Heart left ventricle (tissue), 16 donors: ENCODE data around the gene ASIC1. TPM values are rescaled to one million over a fixed set of nuclear protein-coding genes. Genes with fewer than 3 reads are reported as not detected.
A peak's percentile ranks its signal among the peaks of the same experiment; 100 is the strongest.

Experiments
- ATAC-seq, 4 donors: fragments of 200-7000 bp; cut with Tn5 transposase; one replicate each; pipeline ENCODE4 v1.9.1; 2020 to 2022; ENCODE audit warnings: moderate library complexity in 4 of 4, mild to moderate bottlenecking in 3 of 4, moderate number of reproducible peaks in 1 of 4
- DNase-seq, 5 donors: peaks; one replicate each; pipeline ENCODE4 v3.0.0-alpha.2; 2020
- H3K27ac ChIP-seq, 12 donors: fragments of 200-600 bp; sonication (generic) in 4 of 12; one replicate each; pipeline versions ENCODE4 v1.5.0 to v1.8.0; 2016 to 2022; ENCODE audit warnings: mild to moderate bottlenecking in 2 of 12
- H3K27me3 ChIP-seq, 9 donors: fragments of 200-600 bp; sonication (generic) in 2 of 9; one replicate each; pipeline versions ENCODE4 v1.5.1 to v1.8.0; 2016 to 2022; ENCODE audit warnings: mild to moderate bottlenecking in 3 of 9
- H3K36me3 ChIP-seq, 9 donors: fragments of 200-600 bp; sonication (generic) in 2 of 9; one replicate each; pipeline versions ENCODE4 v1.5.0 to v1.8.0; 2018 to 2022; ENCODE audit warnings: mild to moderate bottlenecking in 2 of 9
- H3K4me1 ChIP-seq, 12 donors: fragments of 200-600 bp; sonication (generic) in 4 of 12; one replicate each; pipeline versions ENCODE4 v1.5.0 to v1.8.0; 2016 to 2022; ENCODE audit warnings: mild to moderate bottlenecking in 3 of 12
- H3K4me3 ChIP-seq, 12 donors: fragments of 200-600 bp; sonication (generic) in 4 of 12; one replicate each; pipeline versions ENCODE4 v1.5.0 to v1.8.0; 2017 to 2022; ENCODE audit warnings: mild to moderate bottlenecking in 9 of 12, moderate library complexity in 4 of 12
- H3K9me3 ChIP-seq, 12 donors: fragments of 200-600 bp; sonication (generic) in 4 of 12; one replicate each; pipeline versions ENCODE4 v1.5.0 to v1.8.0; 2016 to 2022; ENCODE audit warnings: mild to moderate bottlenecking in 1 of 12
- CTCF ChIP-seq, 12 donors: fragments of 200-600 bp; sonication (generic) in 4 of 12; IDR thresholded peaks; one replicate each; pipeline versions ENCODE4 v1.5.0 to v1.8.0; 2018 to 2022; ENCODE audit warnings: antibody characterized with exemption in 12 of 12, mild to moderate bottlenecking in 5 of 12
- POLR2A ChIP-seq, 2 donors: fragments of 450-650 bp; IDR thresholded peaks; one replicate each; pipeline ENCODE4 v1.6.1; 2017; ENCODE audit warnings: antibody characterized with exemption in 2 of 2, mild to moderate bottlenecking in 2 of 2, moderate library complexity in 2 of 2
- WGBS, 4 donors: extraction: QIAGEN DNeasy Blood & Tissue Kit in 2 of 4; methylation state at CpG; one replicate each; pipeline versions ENCODE4 v1.1.5 to v1.1.7; 2013 to 2018; 5-methylcytosine and 5-hydroxymethylcytosine counted together
- intact Hi-C, 10 donors: fragments of 100-400 bp; cut with DNase I; formaldehyde crosslinking; loops; one replicate each; pipeline versions ENCODE4 v1.11.1 to v1.14.2; 2022
- polyA plus RNA-seq, 2 donors: library from polyadenylated mRNA; stranded (reverse); fragments of 200-250 nt; gene quantifications; one replicate each; pipeline ENCODE4 v1.2.3, GENCODE V29; 2013
- total RNA-seq, 9 donors: library from RNA; depleted of rRNA in 2 of 9; stranded (reverse); fragments of >200 nt in 2 of 9; fragmentation: NEBNext Ultra II Directional in 3 of 9; extraction: Animal tissue kit (Norgen Biotek cat#: 25700) in 3 of 9; gene quantifications; one replicate each; pipeline versions ENCODE4 v1.1.0 to v1.2.4, GENCODE V29; 2016 to 2023
- donor health status: ischemic (EF 13 %, LVEDD 7.1; RV severe dilation, severe dysfunction).
- donor health status: healthy with polysubstance abuse.
- donor health status: DM: no; HTN: yes; CAD: no.
- donor health status: DM: no; HTN: no; CAD: no.
- donor health status: ischemic (EF 25% LVEDD 6.9; RV normal size, moderate dysfunction).
- donor health status: ischemic (EF 25% LVEDD 5.7; RV mildly dilated, moderate dysfunction).
- donor health status: healthy.
- donor health status: DM: yes; HTN: yes; CAD: no.
- donor health status: ischemic (EF 35%, LVEDD 5.7; RV mildly dilated, moderate dysfunction).
- donor health status: nonischemic (EF 11% LVEDD 7.7; RV severe dilation, severe dysfunction).
- donor health status: DM: yes; HTN: yes; CAD: no.
- donor health status: PGD.
- donor health status: ischemic (EF 29% LVEDD 5.4; RV normal size, mild dysfunction).
- donor health status: nonischemic (EF 23%, LVEDD 6.1; RV moderate dilation, normal function).

Gene ASIC1
- total and polyA plus RNA-seq, 11 donors: 0.31 to 1.8 (median 0.71) TPM

- Histone ChIP-seq H3K4me3 (peak overlapping the region in 5 of 12 donors; percentile 3 to 99 (median 19)), H3K27me3 (no peaks in the 10 kb centered on the region), H3K4me1 (peaks cover 1 to 48% (median 44%) of the 10 kb centered on the region in 12 donors), H3K36me3 (peaks cover 0 to 8% (median 0%) of the 10 kb centered on the region in 9 donors), H3K9me3 (no peaks in the 10 kb centered on the region), H3K27ac (peak overlapping the region; percentile 78 to 100 (median 92))
- ATAC-seq (peak in 3 of 4 donors; percentile 1 to 18 (median 6)), DNase-seq (peak; percentile 52 to 77 (median 68))
- intact Hi-C loops: loop anchor here in 7 of 10 donors (2.0 to 10.0 kb wide), 4 partner anchors 25 to 65 kb away; partner anchors contain the start of genes CERS5 (in 5 of the 7) and SMARCD1 (in 1 of the 7)
- no peak for TF ChIP-seq CTCF (IDR thresholded peaks at IDR 0.05)
- TF ChIP-seq POLR2A (IDR thresholded peaks at IDR 0.05): no peak
- 27 to 30% (median 29%) methylated on average over 8 of the region's 8 CpGs for WGBS, 4 donors
Observed at GRCh38 chr12:50110127-50110761, 52.8 kb downstream of the ASIC1 start.

- 17 to 26% (median 21%) methylated on average over 5 to 7 of the region's 7 CpGs for WGBS, 4 donors
- Histone ChIP-seq H3K36me3 (peaks cover 0 to 14% (median 4%) of the 10 kb centered on the region in 9 donors), H3K27me3 (no peaks in the 10 kb centered on the region), H3K9me3 (no peaks in the 10 kb centered on the region), H3K4me3 (peak overlapping the region in 9 of 12 donors; percentile 27 to 99 (median 66)), H3K4me1 (peaks cover 0 to 53% (median 44%) of the 10 kb centered on the region in 12 donors), H3K27ac (peak overlapping the region; percentile 78 to 100 (median 92))
- no peak for TF ChIP-seq CTCF (IDR thresholded peaks at IDR 0.05)
- no peak for TF ChIP-seq POLR2A (IDR thresholded peaks at IDR 0.05)
- intact Hi-C loops: loop anchor here in 8 of 10 donors (1.0 to 10.0 kb wide), 6 partner anchors 26 to 64 kb away; partner anchors contain the start of genes CERS5 (in 6 of the 8) and SMARCD1 (in 2 of the 8)
- peak; percentile 39 to 64 (median 60) for ATAC-seq
- peak; percentile 78 to 92 (median 84) for DNase-seq
Observed at GRCh38 chr12:50110762-50111351, 53.5 kb downstream of the ASIC1 start.

- no peak for DNase-seq
- intact Hi-C loops: loop anchor here in 8 of 10 donors (1.0 to 10.0 kb wide), 6 partner anchors 26 to 63 kb away; partner anchors contain the start of genes CERS5 (in 6 of the 8) and SMARCD1 (in 2 of the 8)
- 6 to 21% (median 11%) methylated on average over 14 to 19 of the region's 19 CpGs for WGBS, 4 donors
Observed at GRCh38 chr12:50111395-50111692, 53.9 kb downstream of the ASIC1 start.

More at GRCh38 chr12:50111395-50111692, 53.9 kb downstream of the ASIC1 start:
- Histone ChIP-seq H3K27ac (peak overlapping the region; percentile 78 to 100 (median 92)), H3K9me3 (no peaks in the 10 kb centered on the region), H3K27me3 (no peaks in the 10 kb centered on the region), H3K4me1 (peaks cover 0 to 58% (median 45%) of the 10 kb centered on the region in 12 donors), H3K4me3 (peak overlapping the region in 10 of 12 donors; percentile 27 to 99 (median 54)), H3K36me3 (peaks cover 0 to 18% (median 9%) of the 10 kb centered on the region in 9 donors)
- no peak for TF ChIP-seq POLR2A (IDR thresholded peaks at IDR 0.05)
- no peak for TF ChIP-seq CTCF (IDR thresholded peaks at IDR 0.05)
- ATAC-seq: peak in 2 of 4 donors; percentile 0 to 1
